Measurements from ENCODE around the gene RC3H1.
A peak's percentile ranks its signal among the peaks of the same experiment; 100 is the strongest.
"Not testable (repeated sequence)": the region's sequence is repeated elsewhere in the genome, so short reads cannot be mapped to it uniquely, and the experiment has no call there.

RC3H1 gene

DNA sequence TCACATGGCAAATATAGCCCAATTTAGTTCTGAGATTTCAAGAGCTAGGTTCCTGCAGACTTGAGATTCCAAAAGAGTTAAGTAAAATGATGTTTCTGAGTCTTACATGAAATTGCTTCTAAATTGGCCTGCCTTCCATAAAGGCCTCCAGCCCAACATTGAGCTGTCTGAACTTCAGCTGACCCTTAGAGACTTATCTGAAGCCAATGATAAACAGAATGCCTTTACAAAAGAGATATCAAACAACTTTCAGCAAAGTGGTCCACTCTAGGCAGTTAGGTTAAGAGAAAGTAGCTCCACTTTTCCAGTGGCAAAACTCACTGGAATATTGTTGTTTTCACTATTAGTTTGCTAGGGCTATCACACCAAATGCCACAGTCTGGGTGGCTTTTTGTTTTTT, 6.3 kb upstream of the RC3H1 start:
- no peak for DNase-seq (ENCODE audit: low read depth, low spot score)
- H3K4me3 ChIP-seq (ENCODE audit: low read length), result no peak overlapping the region

DNA sequence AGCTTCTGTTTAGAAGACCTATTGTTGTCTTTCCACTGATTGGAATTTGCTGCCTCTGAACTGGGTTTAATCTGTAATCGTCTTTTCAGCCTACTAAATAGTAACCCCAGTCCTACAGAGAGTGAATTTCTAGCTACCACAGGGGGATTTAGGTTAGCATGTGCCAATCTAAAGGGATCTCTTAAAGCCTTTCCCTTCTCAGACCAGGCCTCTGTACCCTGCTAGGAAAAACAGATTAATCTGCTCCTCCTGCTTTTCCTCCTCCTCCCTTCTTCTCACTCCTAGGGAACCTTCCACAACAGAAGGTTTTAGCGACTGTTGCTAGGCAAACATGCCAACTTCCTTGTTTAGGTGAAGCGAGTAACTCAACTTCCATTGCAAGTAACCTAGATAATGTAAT, 1.3 kb upstream of the RC3H1 start:
- H3K4me3 ChIP-seq (ENCODE audit: low read length), result no peak overlapping the region
- DNase-seq (ENCODE audit: low read depth, low spot score), result no peak

DNA sequence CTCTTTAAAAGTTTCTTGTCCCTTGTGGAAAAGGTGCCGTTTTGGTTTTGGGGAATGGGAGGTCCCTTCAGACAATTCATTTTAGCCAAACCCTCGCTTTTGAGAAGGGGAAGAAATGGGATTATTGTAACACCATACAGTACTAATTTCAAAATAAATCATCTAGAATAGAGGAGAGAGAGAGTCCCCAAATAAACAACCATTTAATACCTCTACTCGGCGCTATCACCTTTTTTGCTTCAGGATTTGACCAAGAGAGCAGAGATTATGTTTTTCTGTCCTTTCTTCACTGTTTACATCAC, 770 bp upstream of the RC3H1 start:
- H3K4me3 ChIP-seq (ENCODE audit: low read length), result peak overlapping the region; percentile 79
- DNase-seq (ENCODE audit: low read depth, low spot score), result no peak

DNA sequence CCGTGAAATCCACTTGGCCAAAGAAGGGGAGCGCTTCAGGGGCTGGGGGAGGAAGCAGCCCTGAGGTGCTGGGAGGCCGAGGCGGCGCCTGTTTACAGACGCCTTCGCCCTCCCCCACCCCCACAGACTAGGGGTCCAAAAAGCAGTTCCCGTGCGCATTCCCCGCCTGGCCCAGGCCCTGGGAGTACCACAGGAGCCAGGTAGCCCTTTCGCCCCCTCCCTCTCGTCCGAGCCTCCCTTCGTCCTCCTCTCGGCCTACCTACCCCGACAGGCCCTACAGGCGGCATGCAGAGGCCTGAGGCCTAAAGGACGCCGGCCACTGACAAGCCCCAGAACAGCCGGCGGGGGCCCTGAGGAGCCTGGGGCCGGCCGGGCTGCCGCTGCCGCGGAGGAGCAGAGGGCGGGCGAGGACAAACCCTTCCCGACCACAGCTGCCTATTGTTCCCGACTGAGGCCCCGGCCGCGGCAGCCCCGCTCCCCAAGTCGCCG, 522 bp downstream of the RC3H1 start:
- H3K4me3 ChIP-seq (ENCODE audit: low read length), result peak overlapping the region; percentile 79
- no peak for DNase-seq (ENCODE audit: low read depth, low spot score)

DNA sequence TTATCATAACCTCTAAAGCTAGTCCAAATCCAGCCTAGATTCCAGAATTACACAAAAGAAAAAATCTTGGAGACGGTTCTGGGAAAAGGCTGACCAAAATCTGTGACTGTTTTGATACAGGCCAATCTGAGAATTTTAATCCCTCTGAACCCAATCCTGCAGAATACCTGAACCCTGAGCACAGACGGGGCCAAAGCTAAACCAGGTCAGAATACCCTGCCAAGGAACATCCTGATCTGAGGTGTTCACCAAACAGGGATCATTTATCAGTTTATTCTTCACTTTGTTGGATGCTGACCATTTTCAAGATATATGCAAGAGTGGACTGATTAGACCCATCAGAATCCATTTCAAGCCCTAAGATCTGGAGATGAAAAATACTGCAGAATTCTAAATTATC, 3.6 kb downstream of the RC3H1 start:
- H3K4me3 ChIP-seq (ENCODE audit: low read length), result no peak overlapping the region

DNA sequence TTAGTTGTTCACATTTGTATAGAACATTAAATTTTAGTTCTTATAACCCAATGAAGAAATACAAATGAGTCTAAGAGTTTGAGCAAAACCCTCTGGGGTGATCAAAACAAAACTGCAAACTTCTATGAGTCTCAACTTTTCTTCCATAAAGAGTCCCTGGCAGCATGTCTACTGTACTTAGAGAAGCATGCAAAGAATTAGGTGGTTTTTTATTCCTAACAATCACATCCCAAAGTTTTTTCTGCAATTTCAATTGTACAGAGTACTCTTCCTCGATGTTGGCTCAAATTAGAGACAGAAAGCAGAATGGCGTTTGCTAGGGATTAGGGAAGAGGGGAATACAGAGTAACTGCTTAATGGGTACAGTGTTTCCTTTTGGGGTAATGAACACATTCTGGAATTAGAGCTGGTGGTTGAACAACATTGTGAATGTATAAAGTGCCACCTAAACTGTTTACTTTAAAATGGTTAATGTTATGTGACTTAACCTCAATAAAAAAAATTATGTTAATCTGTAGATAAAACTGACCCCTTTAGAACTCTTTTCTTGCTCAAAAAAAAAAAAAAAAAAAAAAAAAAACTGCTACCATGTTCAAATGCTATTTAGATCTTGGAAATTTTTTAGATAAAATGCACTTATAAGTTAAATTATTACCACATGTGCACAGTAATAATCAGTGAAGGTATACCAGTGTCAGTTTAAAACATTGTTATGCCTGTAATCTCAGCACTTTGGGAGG, 4.8 kb downstream of the RC3H1 start:
- no peak overlapping the region for H3K4me3 ChIP-seq (ENCODE audit: low read length)
- no peak for DNase-seq (ENCODE audit: low read depth, low spot score)

More for the DNA sequence above, 3.6 kb downstream of the RC3H1 start:
- DNase-seq (ENCODE audit: low read depth, low spot score), result no peak

DNA sequence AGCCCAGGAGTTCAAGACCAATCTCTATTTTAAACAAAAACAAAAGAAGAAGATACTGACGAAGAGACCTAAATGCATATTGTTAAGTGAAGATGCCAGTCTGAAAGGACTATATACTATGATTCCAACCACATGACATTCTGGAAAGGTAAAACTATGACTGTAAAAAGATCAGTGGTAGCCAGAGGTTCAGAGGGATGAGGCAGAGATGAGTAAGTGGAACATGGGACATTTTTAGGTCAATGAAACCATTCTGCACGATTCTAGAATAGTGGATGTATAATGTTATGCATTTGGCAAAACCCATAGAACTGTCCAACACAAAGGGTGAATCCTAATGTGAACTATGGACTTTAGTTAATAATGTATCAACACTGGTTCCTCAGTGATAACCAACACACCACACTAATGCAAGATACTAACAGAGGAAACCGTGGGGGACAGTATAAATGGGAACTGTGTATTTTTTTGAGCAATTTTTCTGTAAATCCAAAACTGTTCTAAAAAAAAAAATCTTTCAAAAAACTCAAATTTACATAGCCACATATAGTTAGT, 8.2 kb downstream of the RC3H1 start:
- no peak overlapping the region for H3K4me3 ChIP-seq (ENCODE audit: low read length)
- DNase-seq (ENCODE audit: low read depth, low spot score), result no peak

DNA sequence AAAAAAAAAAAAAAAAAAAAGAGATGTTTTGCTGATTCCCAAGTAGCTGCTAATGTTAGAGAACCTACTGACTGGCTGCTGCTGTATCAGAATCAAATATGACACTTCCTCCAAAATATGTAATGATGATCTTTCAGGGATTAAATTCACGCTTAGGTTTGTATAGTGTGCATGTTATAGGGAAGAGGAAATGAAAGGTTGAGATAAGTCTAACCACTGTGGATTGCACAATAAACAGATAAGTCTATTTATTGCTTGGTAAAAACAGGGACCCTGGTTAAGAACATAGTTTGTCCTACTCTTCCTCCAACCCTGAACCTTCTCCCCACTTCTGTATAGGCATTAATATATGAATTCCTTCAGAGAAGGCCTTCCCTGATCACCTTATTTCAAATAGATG, 13.2 kb downstream of the RC3H1 start:
- no peak overlapping the region for H3K4me3 ChIP-seq (ENCODE audit: low read length)
- DNase-seq (ENCODE audit: low read depth, low spot score), result no peak

DNA sequence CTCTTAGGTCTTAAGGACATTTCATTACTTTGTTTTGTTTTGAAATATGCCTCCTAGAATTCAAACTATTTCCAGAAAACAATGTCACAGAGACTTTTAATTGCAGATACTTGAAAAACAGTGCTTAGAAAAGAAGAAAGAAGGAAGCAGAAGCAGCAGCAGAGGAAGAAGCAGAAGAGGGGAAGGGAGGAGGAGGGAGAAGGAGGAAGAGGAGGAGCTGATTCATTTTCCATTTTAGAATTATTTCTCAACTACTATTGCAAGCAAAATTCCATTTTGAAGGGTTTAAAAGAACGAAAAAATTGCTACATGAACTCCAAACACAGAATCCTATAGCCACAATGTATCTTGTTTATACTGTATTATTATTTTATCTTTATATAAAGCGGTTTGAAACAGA, 13.9 kb downstream of the RC3H1 start:
- no peak overlapping the region for H3K4me3 ChIP-seq (ENCODE audit: low read length)
- no peak for DNase-seq (ENCODE audit: low read depth, low spot score)

DNA sequence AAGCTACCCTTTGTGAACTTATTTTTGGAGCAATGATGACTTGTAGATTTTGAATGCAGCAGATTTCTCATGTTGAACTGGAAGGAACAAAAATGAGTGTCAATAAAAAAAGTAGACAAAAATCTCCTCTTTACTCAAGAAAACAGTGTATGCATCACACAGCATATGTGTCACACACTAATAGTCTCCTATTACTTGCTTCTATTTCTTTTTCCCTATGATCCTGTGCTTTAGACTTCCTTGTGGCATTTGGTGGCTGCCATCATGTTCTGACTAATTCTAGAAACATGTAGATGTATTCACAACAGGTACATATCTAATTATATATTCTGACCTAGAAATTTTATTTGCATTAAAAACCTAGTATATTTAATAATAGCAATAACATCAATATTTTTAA, 14.3 kb downstream of the RC3H1 start:
- no peak overlapping the region for H3K4me3 ChIP-seq (ENCODE audit: low read length)
- no peak for DNase-seq (ENCODE audit: low read depth, low spot score)

DNA sequence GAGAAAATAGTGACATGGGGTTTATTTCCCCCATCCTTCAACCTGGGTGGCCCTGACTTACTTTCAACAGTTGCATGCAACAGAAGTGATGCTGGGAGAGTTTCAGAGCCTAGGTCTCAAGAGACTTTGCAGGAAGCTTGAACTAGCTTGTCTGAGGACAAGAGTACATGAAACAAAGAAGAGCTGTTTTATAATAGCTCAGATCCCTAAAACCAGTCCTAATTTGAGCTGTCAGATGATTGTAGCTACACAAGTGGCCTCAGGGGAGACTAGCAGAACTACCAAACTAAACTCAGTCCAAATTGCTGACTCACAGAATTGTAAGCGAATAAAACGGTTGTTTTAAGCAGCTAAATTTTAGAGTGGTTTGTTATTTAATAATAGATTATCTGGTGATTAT, 17.1 kb downstream of the RC3H1 start:
- H3K4me3 ChIP-seq (ENCODE audit: low read length), result no peak overlapping the region
- DNase-seq (ENCODE audit: low read depth, low spot score), result no peak

DNA sequence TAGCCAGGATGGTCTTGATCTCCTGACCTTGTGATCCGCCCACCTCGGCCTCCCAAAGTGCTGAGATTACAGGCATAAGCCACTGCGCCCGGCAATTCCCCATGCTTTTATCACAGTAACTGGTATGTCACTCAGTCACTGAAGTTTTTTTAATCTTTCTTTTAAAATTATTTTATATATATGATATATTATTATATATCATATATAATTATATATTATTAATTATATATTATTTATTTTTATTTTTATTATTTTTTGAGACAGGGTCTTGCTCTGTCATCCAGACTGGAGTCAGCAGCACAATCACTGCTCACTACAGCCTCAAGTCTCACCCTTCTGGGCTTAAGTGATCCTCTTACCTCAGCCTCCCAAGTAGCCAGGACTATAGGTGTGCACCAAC, 18.3 kb downstream of the RC3H1 start:
- no peak overlapping the region for H3K4me3 ChIP-seq (ENCODE audit: low read length)
- no peak for DNase-seq (ENCODE audit: low read depth, low spot score)

DNA sequence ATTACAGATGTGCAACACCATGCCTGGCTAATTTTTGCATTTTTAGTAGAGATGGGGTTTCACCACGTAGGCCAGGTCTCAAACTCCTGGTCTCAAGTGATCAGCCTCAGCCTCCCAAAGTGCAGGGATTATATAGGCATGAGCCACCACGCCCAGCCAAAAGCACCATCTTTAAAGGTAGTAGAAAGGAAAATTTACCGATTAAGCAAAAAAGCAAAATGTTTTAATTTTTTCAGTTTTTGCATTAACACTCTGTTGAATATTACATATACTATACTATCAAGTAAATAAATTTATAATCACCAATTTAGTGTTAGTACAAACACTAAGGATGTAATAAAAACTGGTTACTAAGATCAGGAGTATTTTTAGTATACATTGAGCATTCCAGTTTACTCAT, 20.6 kb downstream of the RC3H1 start:
- H3K4me3 ChIP-seq (ENCODE audit: low read length), result no peak overlapping the region

DNA sequence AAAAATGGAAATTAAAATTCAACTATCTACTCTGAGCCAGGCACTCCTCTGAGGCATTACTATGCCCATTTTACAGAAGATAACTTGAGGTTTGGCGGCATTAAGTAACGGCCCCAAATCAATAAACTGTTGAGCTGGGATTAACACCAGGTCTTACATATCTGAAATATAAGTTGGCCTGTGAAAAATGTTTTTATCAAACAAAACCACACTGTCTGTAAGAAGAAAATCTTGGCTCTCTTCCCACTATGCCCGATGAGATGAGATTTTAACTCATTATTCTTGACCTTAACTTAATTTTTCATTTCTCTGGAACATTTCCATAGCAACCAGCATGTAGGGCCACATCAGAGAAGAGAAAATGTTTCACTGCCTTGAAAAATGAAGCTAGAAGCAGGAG, 21.8 kb downstream of the RC3H1 start:
- DNase-seq (ENCODE audit: low read depth, low spot score), result no peak
- H3K4me3 ChIP-seq (ENCODE audit: low read length), result no peak overlapping the region

More for the DNA sequence above, 20.6 kb downstream of the RC3H1 start:
- no peak for DNase-seq (ENCODE audit: low read depth, low spot score)

DNA sequence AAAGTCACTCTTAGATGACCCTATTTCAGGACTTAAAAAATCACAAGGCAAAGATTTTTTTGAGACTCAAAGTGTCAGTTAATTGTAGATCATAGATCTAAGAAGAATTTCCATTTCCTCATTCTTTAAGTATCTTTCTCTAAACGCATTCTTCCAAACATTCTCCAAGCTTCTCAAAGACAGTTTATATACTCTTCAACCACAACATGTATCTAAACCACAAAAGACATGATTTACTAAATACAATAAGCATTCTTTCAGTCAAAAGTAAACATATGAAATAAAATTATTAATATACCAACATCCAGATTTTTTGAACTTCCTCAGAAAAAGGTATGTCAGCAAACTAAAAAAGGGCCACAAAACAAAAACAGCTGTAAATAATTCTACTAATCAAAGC, 24.4 kb downstream of the RC3H1 start:
- no peak overlapping the region for H3K4me3 ChIP-seq (ENCODE audit: low read length)
- no peak for DNase-seq (ENCODE audit: low read depth, low spot score)

DNA sequence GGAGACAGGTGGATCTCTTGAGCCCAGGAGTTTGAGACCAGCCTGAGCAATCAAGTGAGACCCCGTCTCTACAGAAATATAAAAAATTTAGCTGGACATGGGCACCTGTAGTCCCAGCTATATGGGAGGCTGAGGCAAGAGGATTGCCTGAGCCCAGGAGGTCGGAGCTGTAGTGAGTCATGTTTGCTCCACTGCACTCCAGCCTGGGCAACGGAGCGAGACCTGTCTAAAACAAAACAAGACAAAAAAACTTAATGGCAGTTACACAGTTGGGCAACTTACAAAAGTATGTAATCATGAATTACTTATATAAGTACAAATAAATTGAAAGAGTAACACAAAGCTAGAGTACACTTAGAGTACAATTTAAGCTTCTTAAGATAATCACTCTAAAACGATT, 25.2 kb downstream of the RC3H1 start:
- no peak overlapping the region for H3K4me3 ChIP-seq (ENCODE audit: low read length)
- DNase-seq (ENCODE audit: low read depth, low spot score), result no peak

DNA sequence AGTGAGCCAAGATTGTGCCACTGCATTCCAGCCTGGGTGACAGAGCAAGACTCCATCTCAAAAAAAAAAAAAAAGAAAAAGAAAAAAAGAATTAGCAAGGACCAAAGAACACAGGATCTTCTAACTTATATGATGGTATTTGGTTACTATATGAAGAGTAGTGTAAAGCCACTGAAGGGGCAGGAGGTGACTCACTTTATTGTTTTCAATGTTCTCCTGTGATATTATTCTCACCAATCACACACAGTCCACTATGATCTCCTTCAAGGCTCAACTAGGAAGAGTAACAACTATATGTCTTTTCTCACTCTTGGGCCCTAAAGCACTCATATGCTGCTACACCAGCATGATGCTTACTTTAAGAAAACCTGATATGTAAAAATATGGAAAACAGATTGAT, 26.7 kb downstream of the RC3H1 start:
- no peak overlapping the region for H3K4me3 ChIP-seq (ENCODE audit: low read length)
- DNase-seq (ENCODE audit: low read depth, low spot score), result no peak

DNA sequence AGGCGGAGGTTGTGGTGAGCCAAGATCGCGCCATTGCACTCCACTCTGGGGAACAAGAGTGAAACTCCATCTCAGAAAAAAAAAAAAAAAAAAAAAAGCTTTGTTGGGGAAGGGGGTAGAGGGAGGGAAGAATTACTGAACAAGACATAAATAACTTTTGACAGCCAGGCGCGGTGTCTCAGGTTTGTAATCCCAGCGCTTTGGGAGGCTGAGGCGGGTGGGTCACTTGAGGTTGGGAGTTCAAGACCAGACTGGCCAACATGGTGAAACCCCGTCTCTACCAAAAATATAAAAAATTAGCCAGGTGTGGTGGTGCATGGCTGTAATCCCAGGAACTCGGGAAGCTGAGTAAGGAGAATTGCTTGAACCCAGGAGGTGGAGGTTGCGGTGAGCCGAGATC, 28.2 kb downstream of the RC3H1 start:
- DNase-seq (ENCODE audit: low read depth, low spot score); H3K4me3 ChIP-seq (ENCODE audit: low read length): not testable (repeated sequence)

DNA sequence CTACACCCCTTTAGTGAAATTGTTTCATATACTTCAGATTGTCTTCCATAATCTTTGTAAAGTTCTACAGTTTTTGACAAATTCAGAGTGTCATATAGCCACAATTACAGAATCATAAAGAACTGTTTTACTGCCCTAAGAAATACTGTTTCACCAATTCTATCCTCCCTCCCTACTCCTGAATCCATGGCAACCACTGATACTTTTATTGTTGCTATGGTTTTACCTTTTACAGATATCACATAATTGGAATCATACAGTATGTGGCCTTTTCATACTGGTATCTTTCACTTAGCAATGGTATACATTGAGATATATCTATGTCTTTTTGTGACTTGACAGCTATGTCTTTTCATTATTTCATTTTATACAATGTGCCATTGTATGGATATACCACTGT, 34.1 kb downstream of the RC3H1 start:
- H3K4me3 ChIP-seq (ENCODE audit: low read length), result no peak overlapping the region
- no peak for DNase-seq (ENCODE audit: low read depth, low spot score)

DNA sequence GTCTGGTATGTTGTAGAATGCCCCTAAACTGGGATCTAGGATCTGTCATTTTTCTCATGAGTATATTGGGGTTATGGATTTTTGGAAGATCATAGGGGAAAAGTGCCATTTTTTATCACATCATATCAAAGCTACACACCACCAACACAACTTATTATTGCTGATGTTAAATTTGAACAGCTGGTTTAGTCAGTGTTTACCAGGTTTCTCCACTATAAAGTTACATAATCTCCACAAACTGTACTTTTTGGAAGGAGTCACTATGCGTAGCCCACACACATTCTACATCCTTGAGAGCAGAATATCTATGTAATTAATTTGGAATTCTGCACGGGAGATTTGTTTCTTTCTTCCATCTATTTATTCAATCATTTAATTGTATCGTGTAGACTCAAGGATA, 35.2 kb downstream of the RC3H1 start:
- H3K4me3 ChIP-seq (ENCODE audit: low read length), result no peak overlapping the region
- no peak for DNase-seq (ENCODE audit: low read depth, low spot score)

DNA sequence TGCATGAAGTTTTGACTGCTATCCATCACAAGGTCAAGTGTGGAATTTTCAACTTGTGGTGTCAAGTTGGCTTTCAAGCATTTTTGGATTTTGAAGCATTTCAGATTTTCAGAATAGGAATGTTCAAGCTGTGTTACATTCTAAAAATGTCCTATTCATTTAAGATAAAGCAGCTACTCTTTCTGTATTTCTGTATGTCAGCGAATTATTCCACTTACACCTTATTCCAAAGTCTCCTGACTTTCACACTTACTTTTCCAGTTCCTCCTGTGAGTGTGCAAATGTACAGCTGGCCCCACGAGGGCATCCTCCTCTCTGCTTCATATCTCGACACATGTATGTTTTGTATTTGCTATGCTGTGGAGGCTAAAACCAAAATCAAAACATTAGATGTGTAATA, 51.9 kb downstream of the RC3H1 start:
- no peak for DNase-seq (ENCODE audit: low read depth, low spot score)
- H3K4me3 ChIP-seq (ENCODE audit: low read length), result no peak overlapping the region

Data from Jurkat, Clone E6-1 (cell line).